HG02798 (cell line): Measurements from ENCODE around the gene ING1.
A peak's percentile ranks its signal among the peaks of the same experiment; 100 is the strongest.
"Not testable (repeated sequence)": the region's sequence is repeated elsewhere in the genome, so short reads cannot be mapped to it uniquely, and the experiment has no call there.

Experiments used
- ATAC-seq: cut with Tn5 transposase; IDR thresholded peaks from one replicate; pipeline ENCODE4 v1.9.1; 2021; ENCODE audit warnings: mild to moderate bottlenecking; ENCODE audit not compliant: unreplicated experiment, poor library complexity

Gene ING1

DNA sequence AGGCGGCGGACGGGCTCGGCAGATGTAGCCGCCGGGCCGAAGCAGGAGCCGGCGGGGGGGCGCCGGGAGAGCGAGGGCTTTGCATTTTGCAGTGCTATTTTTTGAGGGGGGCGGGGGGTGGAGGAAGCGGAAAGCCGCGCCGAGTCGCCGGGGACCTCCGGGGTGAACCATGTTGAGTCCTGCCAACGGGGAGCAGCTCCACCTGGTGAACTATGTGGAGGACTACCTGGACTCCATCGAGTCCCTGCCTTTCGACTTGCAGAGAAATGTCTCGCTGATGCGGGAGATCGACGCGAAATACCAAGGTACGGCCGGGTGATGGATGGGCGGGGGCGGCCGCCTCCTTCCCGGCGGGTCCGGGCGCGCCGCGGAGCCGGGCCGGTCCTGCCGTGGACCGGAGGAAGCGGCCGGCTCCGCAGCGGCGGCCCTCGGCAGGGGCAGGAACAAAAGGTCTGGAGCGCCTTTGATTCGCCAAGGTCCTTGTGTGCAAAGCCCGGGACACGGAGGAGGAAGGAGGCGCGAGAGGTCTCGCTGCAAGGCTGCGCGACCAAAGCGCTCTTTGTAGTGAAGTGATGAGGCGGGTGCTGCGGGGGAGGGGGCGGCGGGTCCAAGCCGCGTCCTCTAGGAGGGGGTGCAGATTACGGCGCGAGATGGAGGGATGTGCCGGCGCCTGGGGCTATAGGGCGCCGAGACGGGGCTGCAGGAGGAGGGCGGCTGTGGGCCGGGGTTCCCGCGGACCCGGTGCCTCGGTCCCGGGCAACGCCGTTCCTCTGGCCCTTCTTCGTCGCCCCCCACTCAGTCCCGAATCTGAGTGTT is 689 bp downstream of the ING1 start:
- no peak for ATAC-seq

DNA sequence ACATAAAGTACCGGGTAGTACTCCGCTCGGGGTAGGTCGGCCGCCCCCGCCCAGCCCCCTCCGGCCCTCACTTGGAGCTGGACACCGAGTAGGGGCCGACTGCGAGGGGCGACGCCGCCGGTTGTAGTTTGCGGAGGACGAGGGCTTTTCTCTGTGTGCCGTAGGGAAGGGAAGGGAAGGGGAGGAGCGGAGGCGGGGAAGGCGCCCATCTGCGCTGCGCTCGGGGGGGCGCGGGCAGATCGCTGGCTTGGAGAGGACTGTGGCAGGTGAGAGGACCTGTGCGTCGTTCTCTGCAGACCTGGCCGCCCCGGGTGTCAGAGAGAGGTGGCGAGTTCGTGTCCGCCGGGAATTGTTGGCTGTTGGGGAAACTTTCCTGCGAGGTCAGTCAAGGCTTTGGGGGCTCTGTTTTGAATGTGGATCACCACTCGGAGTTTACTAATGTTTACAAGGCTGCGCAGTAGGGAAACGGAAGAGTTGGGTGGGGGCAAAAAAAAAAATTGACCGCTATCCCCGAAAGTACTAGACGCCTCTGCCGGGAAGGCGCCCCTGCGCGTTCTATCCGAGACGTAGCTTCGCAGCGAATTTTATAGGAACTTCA is 1.4 kb downstream of the ING1 start:
- peak; percentile 0 for ATAC-seq

DNA sequence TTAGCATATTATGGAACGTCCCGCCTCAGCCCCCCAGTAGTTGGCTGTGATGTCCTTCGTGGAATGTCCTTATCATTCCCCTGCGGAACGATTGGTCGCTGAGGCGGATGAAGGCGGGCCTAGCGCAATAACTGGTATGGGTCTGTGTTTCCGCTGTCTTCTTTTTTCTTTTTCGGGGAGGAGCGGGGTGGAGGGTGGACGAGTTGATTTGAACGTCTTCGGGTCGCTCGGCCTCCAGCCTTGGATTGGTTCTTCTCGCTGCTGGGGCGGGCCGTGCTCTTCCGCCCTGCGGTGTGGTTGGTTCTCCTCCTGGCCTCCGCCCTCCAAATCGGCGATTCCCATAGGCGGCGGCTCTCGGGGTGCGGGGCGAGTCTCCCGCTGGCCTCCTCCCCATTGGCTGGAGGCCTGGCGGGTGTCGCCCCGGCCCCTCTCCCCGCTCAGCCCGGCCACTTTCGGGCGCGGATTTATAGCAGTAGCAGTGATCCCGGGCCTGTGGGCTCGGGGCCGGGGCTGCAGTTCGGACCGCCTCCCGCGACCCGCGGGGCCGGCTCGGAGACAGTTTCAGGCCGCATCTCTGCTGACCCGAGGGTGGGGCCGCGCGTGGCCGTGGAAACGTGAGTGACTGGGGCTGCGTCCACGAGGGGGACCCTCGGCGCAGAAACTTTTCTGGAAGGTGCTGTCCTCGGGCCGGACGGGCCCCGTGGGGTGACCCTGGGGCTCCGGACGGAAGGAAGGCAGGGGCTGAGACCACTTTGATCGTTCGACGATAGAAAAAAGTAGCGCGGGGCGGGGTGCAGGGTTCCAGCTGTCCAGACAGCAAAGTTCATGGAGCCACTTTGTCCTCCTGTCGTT is 2.1 kb downstream of the ING1 start:
- ATAC-seq = peak; percentile 60

DNA sequence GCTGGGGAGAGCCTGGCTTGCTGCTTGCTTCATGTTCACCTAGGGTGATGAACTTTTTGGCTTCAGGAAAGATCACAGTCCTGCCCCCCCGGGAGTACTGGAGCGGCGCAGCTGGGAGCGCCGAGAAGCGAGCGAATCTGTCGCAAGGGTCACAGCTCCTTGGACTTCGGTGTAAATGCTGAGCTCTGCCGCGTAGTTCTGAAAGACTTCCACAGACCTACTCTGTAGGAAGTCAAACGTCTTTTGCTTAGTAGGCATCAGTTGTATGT is 2.7 kb downstream of the ING1 start:
- ATAC-seq = no peak

DNA sequence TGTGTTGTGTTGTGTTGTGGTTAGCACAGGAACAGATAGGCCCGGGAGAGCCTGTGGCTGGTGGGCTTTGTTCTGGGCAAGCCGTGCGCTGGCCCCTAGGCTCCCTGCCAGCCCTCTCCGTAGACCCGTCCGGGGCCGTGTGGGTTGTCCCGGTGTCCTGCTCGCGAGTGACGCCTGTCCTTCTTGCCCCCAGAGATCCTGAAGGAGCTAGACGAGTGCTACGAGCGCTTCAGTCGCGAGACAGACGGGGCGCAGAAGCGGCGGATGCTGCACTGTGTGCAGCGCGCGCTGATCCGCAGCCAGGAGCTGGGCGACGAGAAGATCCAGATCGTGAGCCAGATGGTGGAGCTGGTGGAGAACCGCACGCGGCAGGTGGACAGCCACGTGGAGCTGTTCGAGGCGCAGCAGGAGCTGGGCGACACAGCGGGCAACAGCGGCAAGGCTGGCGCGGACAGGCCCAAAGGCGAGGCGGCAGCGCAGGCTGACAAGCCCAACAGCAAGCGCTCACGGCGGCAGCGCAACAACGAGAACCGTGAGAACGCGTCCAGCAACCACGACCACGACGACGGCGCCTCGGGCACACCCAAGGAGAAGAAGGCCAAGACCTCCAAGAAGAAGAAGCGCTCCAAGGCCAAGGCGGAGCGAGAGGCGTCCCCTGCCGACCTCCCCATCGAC is 5.7 kb downstream of the ING1 start:
- no peak for ATAC-seq

DNA sequence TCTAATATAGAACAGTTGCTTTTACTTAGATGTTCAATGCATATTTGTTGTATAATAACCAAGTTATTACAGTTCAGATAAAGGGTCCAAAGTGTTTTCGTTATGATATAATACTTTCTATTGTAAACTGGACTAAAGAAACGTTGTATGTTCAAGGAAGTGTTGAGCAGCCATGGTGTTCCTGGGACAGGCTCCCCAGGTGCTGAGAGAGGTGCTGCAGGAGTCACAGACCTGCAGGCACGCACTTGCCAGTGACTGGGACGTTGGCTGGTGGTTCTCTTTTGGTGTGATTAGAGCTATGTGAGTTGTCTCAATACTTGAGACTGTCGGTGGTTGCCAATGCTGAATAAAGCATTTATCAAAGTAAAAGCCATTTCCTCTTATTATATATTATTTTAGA is 9.5 kb downstream of the ING1 start:
- ATAC-seq = no peak

DNA sequence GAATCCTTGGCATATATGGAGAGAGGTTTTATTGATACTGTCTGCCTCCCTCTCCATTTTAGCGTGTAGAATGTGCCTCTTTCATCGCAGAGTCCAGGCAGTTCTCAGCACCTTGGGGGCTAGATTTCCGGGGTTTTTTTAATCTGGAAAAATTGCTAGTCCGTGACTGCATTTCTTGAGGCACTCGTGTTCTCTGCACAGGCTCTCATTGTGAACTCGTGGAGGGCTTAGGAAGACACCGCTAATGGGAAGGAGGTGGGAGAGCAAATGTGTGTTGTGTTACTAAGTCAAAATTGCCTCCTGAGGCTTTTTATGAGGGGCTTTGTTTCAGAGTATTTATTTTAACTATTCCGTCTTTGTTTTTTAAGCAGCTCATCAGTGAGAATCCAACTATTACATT is 10.1 kb downstream of the ING1 start:
- ATAC-seq = no peak

DNA sequence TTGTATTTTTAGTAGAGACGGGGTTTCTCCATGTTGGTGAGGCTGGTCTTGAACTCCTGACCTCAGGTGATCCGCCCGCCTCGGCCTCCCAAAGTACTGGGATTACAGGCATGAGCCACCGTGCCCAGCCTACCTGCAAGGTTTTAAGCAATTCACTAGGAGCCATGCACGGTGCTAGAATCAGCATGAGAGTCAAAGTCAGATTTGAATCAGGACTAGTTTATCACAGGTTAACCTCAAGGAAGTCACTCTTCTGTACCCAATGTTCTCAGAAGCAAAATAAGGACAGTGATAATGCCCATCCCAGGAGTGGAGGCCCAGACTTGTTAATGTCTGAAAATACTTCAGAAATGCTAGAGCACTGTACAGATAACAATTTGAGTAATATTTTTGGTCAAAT is 12.7 kb downstream of the ING1 start:
- ATAC-seq = not testable (repeated sequence)

DNA sequence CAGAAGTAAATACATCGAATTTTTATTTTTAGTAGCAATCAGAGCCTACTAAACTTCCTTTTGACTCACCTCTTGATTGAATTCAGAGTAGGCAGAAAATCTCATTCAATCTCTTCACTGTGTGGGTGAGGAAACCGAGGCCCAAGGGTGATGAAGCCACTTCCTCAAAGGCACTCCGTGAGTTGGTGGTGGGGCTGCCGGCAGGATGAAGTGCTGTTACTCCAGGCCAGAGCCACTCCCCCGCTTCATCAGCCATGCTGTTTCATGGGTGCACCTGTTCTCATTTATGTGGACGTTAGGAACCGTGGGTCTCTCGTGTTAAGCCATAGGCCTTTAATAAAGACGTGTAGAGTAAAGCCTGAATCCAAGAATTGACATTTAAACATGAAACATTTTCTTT is 13.2 kb downstream of the ING1 start:
- peak; percentile 87 for ATAC-seq

DNA sequence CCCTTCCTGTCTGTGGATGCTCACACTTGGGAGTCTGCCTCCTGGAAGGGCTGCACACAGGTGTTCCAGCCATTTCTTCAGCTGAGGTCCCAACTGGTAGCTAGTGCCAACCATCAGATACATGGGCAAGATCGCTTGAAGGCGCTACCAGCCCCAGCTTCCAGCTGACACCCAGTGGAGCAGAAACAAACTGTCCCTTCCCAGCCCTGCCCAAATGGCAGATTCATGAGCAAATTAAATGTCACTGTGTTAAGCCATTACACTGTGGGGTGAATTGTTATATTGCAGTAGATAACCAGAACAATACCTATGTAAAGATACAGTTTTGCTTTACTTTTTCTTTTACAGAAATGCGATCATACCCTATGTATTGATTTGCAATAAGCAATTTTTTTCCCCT is 17.6 kb downstream of the ING1 start:
- no peak for ATAC-seq

DNA sequence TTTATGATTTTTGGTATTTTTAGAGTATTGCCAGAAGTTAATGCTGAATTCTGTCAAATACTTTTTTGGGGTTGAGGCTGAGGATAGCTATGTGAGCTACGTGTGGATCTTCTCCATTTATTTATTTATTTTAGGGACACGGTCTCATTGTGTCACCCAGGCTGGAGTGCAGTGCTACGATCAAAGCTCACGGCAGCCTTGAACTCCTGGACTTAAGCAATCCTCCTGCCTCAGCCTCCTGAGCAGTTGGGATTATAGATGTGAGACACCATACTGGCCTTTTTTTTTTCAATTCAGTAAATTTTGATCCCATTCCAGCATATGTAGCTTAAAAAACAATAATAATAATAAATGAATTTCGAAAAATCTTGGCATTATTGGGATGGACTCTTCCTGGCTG is 21.1 kb downstream of the ING1 start:
- ATAC-seq = no peak

DNA sequence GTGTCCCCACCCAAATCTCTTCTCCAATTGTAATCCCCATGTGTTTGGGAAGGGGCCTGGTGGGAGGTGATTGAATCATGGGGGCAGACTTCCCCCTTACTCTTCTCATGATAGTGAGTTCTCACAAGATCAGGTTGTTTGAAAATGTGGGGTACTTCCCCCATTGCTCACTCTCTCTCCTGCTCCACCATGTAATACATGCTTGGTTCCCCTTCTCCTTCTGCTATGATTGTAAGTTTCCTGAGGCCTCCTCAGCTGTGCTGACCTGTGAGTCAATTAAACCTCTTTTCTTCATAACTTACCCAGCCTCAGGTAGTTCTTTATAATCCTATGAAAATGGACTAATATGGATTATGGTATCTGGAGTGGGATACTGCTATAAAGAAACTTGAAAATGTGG is 24.1 kb downstream of the ING1 start:
- no peak for ATAC-seq

DNA sequence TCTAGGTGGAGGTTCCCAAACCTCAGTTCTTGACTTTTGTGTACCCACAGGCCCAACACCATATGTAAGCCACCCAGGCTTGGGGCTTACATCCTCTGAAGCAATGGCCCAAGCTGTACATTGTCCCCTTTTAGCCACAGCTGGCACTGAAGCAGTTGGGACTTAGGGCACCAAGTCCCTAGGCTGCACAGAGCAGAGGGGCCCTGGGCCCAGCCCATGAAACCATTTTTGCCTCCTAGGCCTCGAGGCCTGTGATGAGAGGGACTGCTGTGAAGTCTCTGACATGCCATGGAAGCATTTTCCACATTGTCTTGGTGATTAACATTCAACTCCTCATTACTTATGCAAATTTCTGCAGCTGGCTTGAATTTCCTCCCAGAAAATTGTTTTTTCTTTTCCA is 30.2 kb downstream of the ING1 start:
- no peak for ATAC-seq

DNA sequence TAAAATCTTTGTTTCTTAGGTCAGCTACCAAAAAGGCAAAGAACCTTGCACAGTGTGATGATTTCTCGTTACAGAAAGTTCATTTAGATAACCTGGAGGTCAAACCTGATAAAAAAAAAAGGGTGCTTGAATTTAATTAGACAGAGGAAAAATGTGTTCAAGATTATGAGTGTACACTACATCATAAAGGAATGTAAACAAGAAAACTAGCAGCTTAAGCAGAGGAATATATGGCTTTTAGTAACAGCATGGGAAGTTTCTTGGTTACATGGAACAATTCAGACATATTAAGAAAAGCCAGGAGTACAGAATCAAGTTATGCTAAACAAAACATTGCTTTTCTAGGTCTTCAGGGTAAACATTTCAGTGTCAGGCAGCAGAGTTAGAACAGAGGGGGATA is 32.9 kb downstream of the ING1 start:
- ATAC-seq = no peak

DNA sequence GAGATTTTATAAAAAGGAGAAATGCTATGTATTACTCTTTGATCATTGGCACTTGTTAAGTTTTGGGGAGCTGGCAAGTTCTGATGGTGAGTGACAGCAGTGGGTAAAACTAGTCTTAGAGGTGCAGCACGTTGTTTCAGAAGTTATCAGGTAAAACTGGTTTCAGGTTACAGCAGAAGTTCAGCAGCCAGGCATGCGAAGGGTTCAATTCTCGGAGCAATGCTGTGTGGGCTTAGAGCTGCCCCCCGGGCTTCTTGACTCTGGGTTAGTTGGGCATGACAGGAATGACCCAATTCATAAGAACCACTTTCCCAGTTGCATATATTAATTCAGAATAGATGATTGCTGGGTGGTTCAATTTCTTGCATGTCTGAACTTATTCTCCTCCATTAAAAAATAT is 34.8 kb downstream of the ING1 start:
- ATAC-seq = no peak

DNA sequence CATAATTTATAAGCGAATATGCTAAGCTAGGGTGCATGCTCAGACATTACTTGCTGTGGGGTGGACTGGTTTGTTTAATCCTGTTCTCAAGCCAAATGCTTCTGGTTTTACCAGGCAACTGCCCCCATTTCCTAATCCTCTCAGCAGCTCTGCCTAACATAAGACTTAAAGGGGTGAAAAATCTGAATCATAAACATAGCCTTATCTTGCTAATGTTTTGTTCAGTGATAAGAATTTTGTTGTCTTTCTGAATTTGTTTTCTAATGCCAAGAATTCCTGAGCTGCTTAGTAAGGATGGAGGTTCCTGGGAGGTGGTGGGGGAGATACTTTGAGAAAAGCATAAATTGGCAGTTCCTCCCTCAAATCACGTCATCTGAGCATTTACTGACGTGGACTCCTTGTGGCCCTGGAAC is 42.7 kb downstream of the ING1 start:
- no peak for ATAC-seq

DNA sequence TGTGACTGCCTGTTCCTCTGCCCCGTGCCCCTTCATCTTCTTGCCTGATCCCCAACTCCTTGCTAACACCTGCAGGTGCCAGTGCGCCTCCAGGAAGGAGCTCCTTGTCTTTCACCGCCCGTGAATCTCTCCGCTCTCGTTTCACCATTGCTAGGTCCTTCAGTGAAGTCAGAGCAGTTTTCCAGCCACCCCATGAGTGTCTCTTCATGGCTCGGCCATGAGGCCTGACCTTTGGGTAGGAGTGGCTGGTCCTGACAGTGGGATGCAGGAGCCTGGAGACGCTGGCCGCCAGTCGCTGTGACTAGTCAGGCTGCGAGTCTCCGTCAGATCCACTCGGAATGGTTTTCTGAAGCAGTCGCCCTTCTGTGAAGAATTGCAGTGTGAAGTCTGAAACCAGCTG is 43.8 kb downstream of the ING1 start:
- no peak for ATAC-seq

DNA sequence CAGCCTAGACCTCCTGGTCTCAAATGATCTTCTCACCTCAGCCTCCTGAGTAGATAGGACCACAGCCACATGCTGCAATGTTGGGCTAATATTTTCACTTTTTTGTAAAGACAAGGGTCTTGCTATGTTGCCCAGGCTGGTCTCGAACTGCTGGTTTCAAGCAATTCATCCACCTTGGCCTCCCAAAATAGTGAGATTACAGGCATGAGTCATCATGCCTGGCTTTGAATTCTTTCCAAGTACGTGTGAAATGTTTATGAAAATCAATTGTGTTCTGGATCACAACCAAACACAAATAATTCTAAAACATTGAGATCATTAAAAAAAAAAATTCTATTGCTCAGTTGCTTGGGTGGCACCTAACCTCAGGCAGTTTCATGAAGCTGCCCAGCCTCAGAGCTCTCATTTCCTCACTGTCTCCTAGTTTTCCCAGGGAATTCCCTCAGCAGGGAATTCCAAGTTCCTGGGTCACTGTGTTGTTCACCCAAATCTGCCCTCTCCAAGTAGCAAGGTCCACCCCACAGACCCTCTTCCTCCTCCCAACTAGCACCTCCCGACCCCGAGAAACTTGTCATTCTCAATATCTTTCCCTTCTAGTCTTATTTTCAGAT is 44.8 kb downstream of the ING1 start:
- ATAC-seq = no peak

DNA sequence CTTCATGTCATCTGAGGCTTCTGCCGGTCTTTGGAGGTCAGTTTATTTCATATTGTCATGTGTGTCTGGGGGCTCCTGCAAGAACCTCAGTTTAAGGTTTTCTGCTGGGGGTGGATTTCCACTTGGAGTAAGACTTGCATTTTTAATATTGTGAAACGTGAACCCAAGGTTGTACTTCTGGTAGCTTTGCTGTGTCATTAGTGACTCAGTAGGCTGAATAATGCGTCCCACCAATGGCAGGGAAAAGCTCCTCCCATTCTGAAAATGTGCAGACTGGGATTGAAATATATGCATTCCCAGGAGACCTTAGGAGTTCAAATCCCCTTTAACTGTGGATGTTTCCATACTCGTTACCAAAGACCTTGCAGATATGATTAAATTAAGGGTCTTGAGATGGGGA is 46.2 kb downstream of the ING1 start:
- ATAC-seq = no peak

DNA sequence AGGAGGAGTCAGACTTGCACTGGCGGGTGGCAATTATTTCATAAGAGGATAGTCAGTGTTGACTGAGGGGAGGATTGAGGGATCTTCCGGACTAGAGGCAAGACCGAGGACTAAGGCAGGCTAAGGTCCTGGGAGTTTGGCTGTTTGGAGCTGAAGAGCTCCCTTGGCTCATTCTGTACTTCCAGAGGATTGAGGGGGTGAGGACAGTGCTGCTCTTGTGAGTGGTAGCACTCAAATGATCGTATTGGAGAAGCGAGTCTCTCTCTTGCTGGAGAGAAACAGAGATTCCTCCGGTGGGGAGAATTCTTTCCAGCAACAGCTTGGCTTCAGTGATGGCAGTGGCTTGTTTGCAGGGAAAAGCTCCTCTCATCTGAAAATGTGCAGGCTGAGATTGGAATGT is 47.1 kb downstream of the ING1 start:
- no peak for ATAC-seq
